MCF 10A (cell line): ENCODE results near the gene POLR2E. TPM values are rescaled to one million over a fixed set of nuclear protein-coding genes. Genes with fewer than 3 reads are reported as not detected.

Experiments used
- BruUV-seq: library from RNA; stranded (reverse); fragments of 400-500 nt; replicated peaks from 2 replicates; lab custom pipeline; 2021; lab: Mats Ljungman, UMichigan
- CTCF ChIA-PET: fragments of 300-600 bp; sonication (Branson Sonifier 250); formaldehyde crosslinking; extraction: SDS; loops from one replicate; lab custom pipeline; 2021; ENCODE audit warnings: antibody characterized with exemption, inconsistent platforms; lab: Yijun Ruan, JAX
- POLR2A ChIA-PET: fragments of 300-600, 350-650 bp; sonication (Branson Sonifier 250); formaldehyde crosslinking; extraction: SDS; loops from one replicate; lab custom pipeline; 2020; ENCODE audit warnings: antibody characterized with exemption, inconsistent platforms; lab: Yijun Ruan, JAX
- DNase-seq: peaks from one replicate; pipeline ENCODE4 v3.0.0-alpha.2; 2018; ENCODE audit not compliant: unreplicated experiment
- H3K27ac Mint-ChIP-seq: one replicate; pipeline ENCODE4 v1.8.0; 2022; ENCODE audit warnings: mild to moderate bottlenecking, low read depth, mixed read lengths; ENCODE audit not compliant: unreplicated experiment
- H3K27me3 Mint-ChIP-seq: one replicate; pipeline ENCODE4 v1.8.0; 2022; ENCODE audit warnings: mixed read lengths; ENCODE audit not compliant: insufficient read depth, unreplicated experiment
- H3K36me3 Mint-ChIP-seq: one replicate; pipeline ENCODE4 v1.8.0; 2022; ENCODE audit warnings: mild to moderate bottlenecking, moderate library complexity, mixed read lengths; ENCODE audit not compliant: insufficient read depth, unreplicated experiment
- H3K4me1 Mint-ChIP-seq: one replicate; pipeline ENCODE4 v1.8.0; 2022; ENCODE audit warnings: mixed read lengths; ENCODE audit not compliant: insufficient read depth, unreplicated experiment
- H3K4me3 Mint-ChIP-seq: one replicate; pipeline ENCODE4 v1.8.0; 2022; ENCODE audit warnings: mild to moderate bottlenecking, moderate library complexity, mixed read lengths; ENCODE audit not compliant: unreplicated experiment
- H3K9me3 Mint-ChIP-seq: one replicate; pipeline ENCODE4 v1.8.0; 2022; ENCODE audit warnings: mixed read lengths; ENCODE audit not compliant: unreplicated experiment
- intact Hi-C: fragments of 100-400 bp; cut with micrococcal nuclease; formaldehyde crosslinking; loops from 2 replicates; pipeline ENCODE4 v1.14.1; 2022
- total RNA-seq: library from RNA; stranded (reverse); gene quantifications from 2 replicates; pipeline ENCODE4 v1.2.3, GENCODE V29; 2022
- TF ChIP-seq, protein P1 (sequence below): fragments of 200-600 bp; IDR thresholded peaks from one replicate; pipeline ENCODE4 v1.8.0; 2022; ENCODE audit warnings: antibody characterized with exemption, mild to moderate bottlenecking; ENCODE audit not compliant: unreplicated experiment

The POLR2E gene
- total RNA-seq, 1 experiment from 2014 or later = 184 TPM

- H3K27ac Mint-ChIP-seq = no peak overlapping the region
- BruUV-seq = no TSS peak
- CTCF ChIA-PET = no interaction called here
- H3K4me1 Mint-ChIP-seq = peaks cover 10% of the 10 kb centered on the region
- no peaks in the 10 kb centered on the region for H3K27me3 Mint-ChIP-seq
- POLR2A ChIA-PET = interaction anchor here (1.1 to 5.1 kb wide), 2 partner anchors 10 to 172 kb away, joined by 3 to 97 read pairs; partner anchors contain the start of gene CNN2
- peaks cover 62% of the 10 kb centered on the region for H3K36me3 Mint-ChIP-seq
- no peak for DNase-seq
- no peaks in the 10 kb centered on the region for H3K9me3 Mint-ChIP-seq
- TF ChIP-seq, protein P1, sequence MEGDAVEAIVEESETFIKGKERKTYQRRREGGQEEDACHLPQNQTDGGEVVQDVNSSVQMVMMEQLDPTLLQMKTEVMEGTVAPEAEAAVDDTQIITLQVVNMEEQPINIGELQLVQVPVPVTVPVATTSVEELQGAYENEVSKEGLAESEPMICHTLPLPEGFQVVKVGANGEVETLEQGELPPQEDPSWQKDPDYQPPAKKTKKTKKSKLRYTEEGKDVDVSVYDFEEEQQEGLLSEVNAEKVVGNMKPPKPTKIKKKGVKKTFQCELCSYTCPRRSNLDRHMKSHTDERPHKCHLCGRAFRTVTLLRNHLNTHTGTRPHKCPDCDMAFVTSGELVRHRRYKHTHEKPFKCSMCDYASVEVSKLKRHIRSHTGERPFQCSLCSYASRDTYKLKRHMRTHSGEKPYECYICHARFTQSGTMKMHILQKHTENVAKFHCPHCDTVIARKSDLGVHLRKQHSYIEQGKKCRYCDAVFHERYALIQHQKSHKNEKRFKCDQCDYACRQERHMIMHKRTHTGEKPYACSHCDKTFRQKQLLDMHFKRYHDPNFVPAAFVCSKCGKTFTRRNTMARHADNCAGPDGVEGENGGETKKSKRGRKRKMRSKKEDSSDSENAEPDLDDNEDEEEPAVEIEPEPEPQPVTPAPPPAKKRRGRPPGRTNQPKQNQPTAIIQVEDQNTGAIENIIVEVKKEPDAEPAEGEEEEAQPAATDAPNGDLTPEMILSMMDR = no peak
- intact Hi-C loops = no loop called here
- no peak overlapping the region for H3K4me3 Mint-ChIP-seq
These were observed 57.5 kb downstream of the POLR2E start for GRCh38 chr19:1037621-1038064.

Other genes with a start within 250 kb of the POLR2E start
- gene ELANE, start 243.1 kb downstream of the POLR2E start, total RNA-seq = not detected in 2 replicates
- gene CFD, start 235.7 kb downstream of the POLR2E start, total RNA-seq = 0.88 and 1.1 TPM in 2 replicates
- gene MED16, start 202.2 kb downstream of the POLR2E start, total RNA-seq = 52.7 and 61.0 TPM in 2 replicates
- gene RNU6-9, start 201.9 kb downstream of the POLR2E start, total RNA-seq = not detected in 2 replicates
- gene R3HDM4, start 182.2 kb downstream of the POLR2E start, total RNA-seq = 65.7 and 73.6 TPM in 2 replicates
- gene KISS1R, start 178.0 kb downstream of the POLR2E start, total RNA-seq = not detected in 2 replicates
- 10.2 and 13.1 TPM in 2 replicates for gene ARID3A, start 169.3 kb downstream of the POLR2E start, total RNA-seq
- gene WDR18, start 111.0 kb downstream of the POLR2E start, total RNA-seq = 81.9 and 96.7 TPM in 2 replicates
- not detected in 2 replicates for gene GRIN3B, start 95.0 kb downstream of the POLR2E start, total RNA-seq
- gene TMEM259, start 74.3 kb downstream of the POLR2E start, total RNA-seq = 130 and 146 TPM in 2 replicates
- not detected in 2 replicates for gene RNU6-2, start 73.9 kb downstream of the POLR2E start, total RNA-seq
- 112 and 166 TPM in 2 replicates for gene CNN2, start 68.8 kb downstream of the POLR2E start, total RNA-seq
- 10.3 and 18.2 TPM in 2 replicates for gene ABCA7, start 55.3 kb downstream of the POLR2E start, total RNA-seq
- 11.9 and 15.3 TPM in 2 replicates for gene ARHGAP45, start 28.2 kb downstream of the POLR2E start, total RNA-seq
- 179 and 191 TPM in 2 replicates for gene GPX4, start 8.6 kb upstream of the POLR2E start, total RNA-seq
- 99.6 and 123 TPM in 2 replicates for gene SBNO2, start 78.9 kb upstream of the POLR2E start, total RNA-seq
- 63.1 and 65.6 TPM in 2 replicates for gene STK11, start 110.4 kb upstream of the POLR2E start, total RNA-seq
- gene CBARP, start 142.6 kb upstream of the POLR2E start, total RNA-seq = 7.0 and 8.2 TPM in 2 replicates
- gene ATP5F1D, start 146.4 kb upstream of the POLR2E start, total RNA-seq = 256 and 258 TPM in 2 replicates
- gene MIDN, start 153.2 kb upstream of the POLR2E start, total RNA-seq = 73.6 and 96.9 TPM in 2 replicates
- gene CIRBP, start 174.0 kb upstream of the POLR2E start, total RNA-seq = 316 and 362 TPM in 2 replicates
- gene FAM174C, start 180.2 kb upstream of the POLR2E start, total RNA-seq = 71.0 and 85.2 TPM in 2 replicates
- not detected in 2 replicates for gene EFNA2, start 190.5 kb upstream of the POLR2E start, total RNA-seq